HUES6 (cell line): ENCODE measurements around the gene CSDE1.
"Not testable (repeated sequence)": the region's sequence is repeated elsewhere in the genome, so short reads cannot be mapped to it uniquely, and the experiment has no call there.

Experiments
- H3K27ac ChIP-seq: 2 replicates; pipeline ENCODE4 v1.7.0; 2013; ENCODE audit warnings: low read depth, mild to moderate bottlenecking, low read length, inconsistent platforms
- H3K27me3 ChIP-seq: 2 replicates; pipeline ENCODE4 v1.6.1; 2013; ENCODE audit warnings: low read length; ENCODE audit not compliant: control insufficient read depth, insufficient read depth
- H3K36me3 ChIP-seq: 2 replicates; pipeline ENCODE4 v1.6.1; 2013; ENCODE audit warnings: low read length; ENCODE audit not compliant: control insufficient read depth, insufficient read depth
- H3K4me1 ChIP-seq: 2 replicates; pipeline ENCODE4 v1.6.1; 2013; ENCODE audit warnings: low read length; ENCODE audit not compliant: control insufficient read depth, insufficient read depth
- H3K4me3 ChIP-seq: 2 replicates; pipeline ENCODE4 v1.5.1; 2013; ENCODE audit warnings: low read depth, low read length
- H3K9ac ChIP-seq: one replicate; pipeline ENCODE4 v1.6.1; 2013; ENCODE audit warnings: mild to moderate bottlenecking, low read length
- H3K9me3 ChIP-seq: 2 replicates; pipeline ENCODE4 v1.6.1; 2013; ENCODE audit warnings: low read depth, low read length; ENCODE audit not compliant: control insufficient read depth, insufficient read depth

Gene CSDE1

DNA sequence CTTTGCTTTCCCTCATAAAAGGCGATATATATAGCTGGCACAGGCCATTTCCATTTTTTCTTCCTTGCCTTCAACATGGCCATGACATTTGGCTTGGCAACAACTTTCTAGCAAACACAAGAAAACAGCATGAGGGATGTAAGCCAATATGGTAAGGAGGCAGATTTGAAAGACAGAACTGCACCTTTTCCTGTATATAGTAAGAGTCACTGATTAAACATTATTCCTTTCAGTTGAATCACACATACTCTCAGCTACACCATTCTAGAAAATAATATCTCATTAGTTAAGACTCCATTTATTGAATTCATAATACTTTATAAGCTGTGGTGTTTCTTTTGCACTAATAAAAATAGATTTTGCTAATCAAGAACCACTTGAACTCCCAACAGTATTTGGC is 13.2 kb upstream of the CSDE1 start:
- Histone ChIP-seq H3K27ac (no peak overlapping the region), H3K36me3 (peaks cover 54% of the 10 kb centered on the region), H3K4me3 (no peak overlapping the region), H3K4me1 (no peaks in the 10 kb centered on the region), H3K9me3 (no peaks in the 10 kb centered on the region), H3K9ac (no peak overlapping the region), H3K27me3 (no peaks in the 10 kb centered on the region)

DNA sequence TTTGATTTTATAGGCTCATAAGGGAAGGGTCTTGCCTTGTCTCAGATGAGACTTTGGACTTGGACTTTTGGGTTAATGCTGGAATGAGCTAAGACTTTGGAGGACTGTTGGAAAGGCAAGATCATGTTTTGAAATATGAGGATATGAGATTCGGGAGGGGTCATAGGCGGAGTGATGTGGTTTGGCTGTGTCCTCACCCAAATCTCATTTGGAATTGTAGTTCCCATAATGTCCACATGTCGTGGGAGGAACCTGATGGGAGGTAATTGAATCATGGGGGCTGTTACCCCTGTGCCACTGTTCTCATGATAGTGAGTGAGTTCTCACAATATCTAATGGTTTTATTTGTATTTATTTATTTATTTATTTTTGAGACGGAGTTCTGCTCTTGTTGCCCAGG is 6.9 kb upstream of the CSDE1 start:
- H3K4me1 ChIP-seq: no peaks in the 10 kb centered on the region
- H3K9ac ChIP-seq: no peak overlapping the region
- no peak overlapping the region for H3K4me3 ChIP-seq
- peaks cover 4% of the 10 kb centered on the region; the same call in 1 of the 2 replicates for H3K36me3 ChIP-seq
- H3K27me3 ChIP-seq: no peaks in the 10 kb centered on the region
- no peak overlapping the region for H3K27ac ChIP-seq
- no peaks in the 10 kb centered on the region; the same call in 1 of the 2 replicates for H3K9me3 ChIP-seq

DNA sequence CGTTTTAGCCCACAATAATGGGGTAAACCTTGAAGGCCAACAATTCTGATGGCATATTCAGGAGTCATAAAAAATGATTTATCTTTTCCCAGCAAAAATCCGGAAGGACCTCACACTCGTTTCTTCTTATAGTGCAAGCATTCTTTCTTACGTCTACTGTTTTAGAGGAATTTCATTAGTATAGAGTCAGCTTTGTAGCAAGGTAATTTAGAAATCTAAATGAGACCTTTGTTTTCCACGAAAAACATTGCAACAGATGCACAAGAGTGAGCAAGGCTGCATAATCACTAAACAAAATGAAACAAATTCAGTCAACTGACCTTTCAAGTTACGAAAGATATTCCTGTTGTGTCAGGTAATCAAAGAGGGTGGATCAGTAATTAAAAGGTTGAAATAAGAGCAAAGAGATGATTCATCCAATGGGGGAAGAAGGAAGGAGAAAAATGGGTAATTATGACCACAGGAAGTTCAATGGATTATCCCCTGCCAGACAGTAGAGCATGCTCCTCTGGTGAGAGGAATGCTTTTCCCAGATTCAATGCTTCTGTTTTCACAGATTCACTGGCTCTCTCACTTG is 560 bp upstream of the CSDE1 start:
- H3K4me3 ChIP-seq: peak overlapping the region; percentile 85
- H3K9me3 ChIP-seq: no peaks in the 10 kb centered on the region; the same call in 1 of the 2 replicates
- H3K9ac ChIP-seq: no peak overlapping the region
- peaks cover 7% of the 10 kb centered on the region for H3K36me3 ChIP-seq
- peak overlapping the region; percentile 24; the same call in 1 of the 2 replicates for H3K27ac ChIP-seq
- H3K4me1 ChIP-seq: peaks cover 25% of the 10 kb centered on the region
- no peaks in the 10 kb centered on the region for H3K27me3 ChIP-seq

DNA sequence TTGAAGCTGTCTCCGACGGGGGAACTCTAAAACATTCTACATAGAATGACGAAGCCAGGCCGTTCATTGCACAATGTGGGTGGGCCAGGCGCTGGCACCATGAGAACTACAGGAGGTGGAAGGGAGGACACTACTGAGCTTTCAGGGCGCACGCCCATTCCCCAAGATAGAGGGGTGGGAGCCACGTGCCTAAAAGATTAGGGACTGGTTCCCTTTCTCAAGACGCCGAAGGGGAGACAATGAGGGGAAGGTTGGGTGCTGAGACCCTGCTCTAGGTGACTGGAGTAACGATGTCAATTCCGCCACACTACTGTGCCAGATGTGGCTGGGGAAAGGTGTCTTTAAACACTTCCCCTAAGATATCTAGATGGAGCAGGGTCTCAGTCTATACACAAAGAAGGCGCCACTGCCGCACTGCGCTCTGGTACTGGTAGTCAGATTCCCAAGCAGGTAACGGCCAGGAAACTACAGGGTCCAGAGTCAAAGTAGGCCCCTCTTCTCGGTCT is 782 bp downstream of the CSDE1 start:
- Histone ChIP-seq H3K4me1 (peaks cover 36% of the 10 kb centered on the region), H3K4me3 (peak overlapping the region; percentile 85), H3K27me3 (no peaks in the 10 kb centered on the region), H3K9me3 (no peaks in the 10 kb centered on the region), H3K36me3 (peaks cover 13% of the 10 kb centered on the region), H3K9ac (peak overlapping the region; percentile 94), H3K27ac (peak overlapping the region; percentile 82)

DNA sequence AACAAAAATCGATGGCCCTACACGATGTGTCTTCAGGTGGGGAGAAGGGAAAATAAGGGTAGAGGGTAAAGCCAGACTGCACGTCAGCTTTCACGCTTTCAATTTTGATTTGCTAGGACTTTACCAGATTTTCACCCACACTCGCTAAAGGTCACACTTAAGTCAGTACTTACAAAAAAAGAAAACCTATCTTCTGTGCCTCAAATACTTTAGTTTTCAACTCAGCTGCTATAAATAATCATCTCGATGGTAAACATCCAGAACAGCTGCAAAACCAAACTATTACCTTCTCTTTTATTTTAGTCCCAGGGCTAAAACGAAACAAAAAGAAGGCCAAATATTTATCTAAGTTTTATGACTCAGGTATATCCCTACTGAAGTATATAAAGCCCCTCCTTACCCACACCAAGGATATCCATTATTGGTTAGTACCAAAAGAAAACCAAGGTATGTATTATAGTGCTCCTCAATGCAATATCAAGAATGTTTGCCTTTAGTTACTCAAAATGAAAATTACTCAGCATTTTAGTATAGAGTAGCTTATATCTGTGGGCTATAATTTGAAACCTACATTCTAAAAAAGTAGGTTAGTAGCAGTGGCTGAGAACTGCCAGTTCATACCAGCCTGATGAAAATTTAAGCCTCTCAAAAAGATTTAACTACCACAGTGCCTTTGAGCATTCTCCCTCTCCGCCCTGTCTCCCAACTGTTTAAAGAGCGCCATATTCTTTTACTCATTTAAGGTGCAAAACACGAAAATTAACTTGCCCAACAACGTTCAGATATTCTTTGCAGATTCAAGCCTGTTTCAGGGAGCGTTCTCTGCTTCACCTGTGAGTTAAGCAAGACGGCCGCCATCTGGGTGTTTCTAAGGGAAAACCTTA is 1.5 kb downstream of the CSDE1 start:
- Histone ChIP-seq H3K4me1 (peaks cover 40% of the 10 kb centered on the region), H3K27ac (peak overlapping the region; percentile 82), H3K9me3 (no peaks in the 10 kb centered on the region), H3K27me3 (no peaks in the 10 kb centered on the region), H3K9ac (peak overlapping the region; percentile 94), H3K4me3 (peak overlapping the region; percentile 85), H3K36me3 (peaks cover 13% of the 10 kb centered on the region)

DNA sequence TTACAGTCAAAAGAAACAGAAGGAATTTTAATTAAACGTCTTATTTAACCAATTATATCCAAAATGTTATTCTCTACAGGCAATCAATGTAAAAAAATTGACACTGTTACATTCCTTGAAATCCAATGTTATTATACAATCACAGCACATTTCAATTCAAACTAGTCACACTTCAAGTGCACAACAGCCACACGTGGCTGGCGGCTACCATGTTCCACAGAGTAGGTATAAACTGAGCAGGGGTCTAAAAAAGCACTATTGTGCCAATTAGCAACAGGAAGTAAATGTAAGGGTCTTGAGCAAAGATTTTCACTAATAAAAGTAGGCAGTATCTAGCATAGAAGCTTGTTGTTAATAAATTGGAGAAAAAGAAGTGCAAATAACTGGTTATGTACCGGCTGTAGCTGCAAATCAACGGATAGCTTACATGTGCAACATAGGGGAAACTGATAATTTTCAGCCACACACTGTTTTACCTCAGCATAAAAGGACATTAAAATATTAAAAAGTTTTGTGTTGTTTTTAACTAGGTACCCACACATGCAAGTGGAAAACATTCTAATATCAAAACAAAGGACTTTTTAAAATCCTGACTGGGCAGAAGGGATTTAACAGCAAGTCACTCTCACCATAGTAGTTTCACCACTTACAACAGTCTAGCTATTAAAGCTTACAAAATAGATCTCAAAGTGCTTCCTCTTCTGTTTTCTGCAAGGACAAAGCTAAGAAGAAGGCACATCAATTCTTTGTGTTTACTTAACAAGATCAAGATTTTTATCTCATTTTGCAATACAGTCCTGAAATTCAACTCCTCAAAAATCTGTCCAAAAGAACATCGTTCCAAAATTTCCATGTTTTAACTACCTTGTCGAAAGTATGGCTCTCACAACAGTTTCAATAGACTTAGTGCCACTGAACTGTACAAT is 2.5 kb downstream of the CSDE1 start:
- Histone ChIP-seq H3K9me3 (no peaks in the 10 kb centered on the region), H3K4me1 (peaks cover 40% of the 10 kb centered on the region), H3K36me3 (peaks cover 20% of the 10 kb centered on the region), H3K27me3 (no peaks in the 10 kb centered on the region), H3K27ac (peak overlapping the region; percentile 24; the same call in 1 of the 2 replicates), H3K9ac (no peak overlapping the region), H3K4me3 (peak overlapping the region; percentile 85)

DNA sequence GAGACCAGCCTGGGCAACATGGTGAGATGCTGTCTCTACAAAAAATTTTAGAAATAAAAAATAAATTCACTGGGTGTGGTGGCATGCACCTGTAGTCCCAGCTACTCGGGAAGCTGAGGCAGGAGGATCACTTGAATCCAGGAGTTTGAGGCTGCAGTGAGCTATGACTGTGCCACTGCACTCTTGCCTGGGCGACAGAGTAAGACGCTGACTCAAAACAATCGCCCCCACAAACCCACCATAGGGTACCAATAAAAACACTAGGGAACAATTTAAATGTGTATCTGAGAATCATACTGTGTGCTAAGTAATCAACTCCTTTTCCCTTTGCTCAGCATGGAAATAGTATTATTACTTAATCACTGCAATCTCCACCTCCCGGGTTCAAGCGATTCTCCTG is 4.1 kb downstream of the CSDE1 start:
- H3K27me3 ChIP-seq, H3K9me3 ChIP-seq, H3K27ac ChIP-seq, H3K9ac ChIP-seq: not testable (repeated sequence)
- H3K4me1 ChIP-seq: peaks cover 40% of the 10 kb centered on the region
- peak overlapping the region; percentile 13; the same call in 1 of the 2 replicates for H3K4me3 ChIP-seq
- H3K36me3 ChIP-seq: peaks cover 36% of the 10 kb centered on the region

DNA sequence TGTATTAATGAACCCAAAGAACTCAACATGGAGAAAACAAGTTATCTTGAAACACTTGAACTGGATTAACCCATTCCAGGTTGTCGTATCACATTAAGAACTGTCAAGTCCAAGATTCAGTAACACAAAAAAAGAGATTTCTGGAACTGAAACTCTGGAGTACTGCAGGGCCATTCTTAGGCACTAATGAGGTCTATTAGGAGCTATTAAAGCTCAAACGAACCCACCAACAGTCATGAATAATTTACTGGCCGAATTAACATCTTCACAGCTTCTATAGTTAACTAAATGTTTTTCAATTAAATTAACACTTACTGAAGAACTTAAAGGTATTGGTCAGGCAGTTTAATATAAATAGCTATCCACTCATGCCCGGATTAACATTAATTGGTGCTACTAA is 4.6 kb downstream of the CSDE1 start:
- Histone ChIP-seq H3K9ac (no peak overlapping the region), H3K27ac (no peak overlapping the region), H3K9me3 (no peaks in the 10 kb centered on the region), H3K36me3 (peaks cover 41% of the 10 kb centered on the region), H3K4me1 (peaks cover 37% of the 10 kb centered on the region), H3K27me3 (no peaks in the 10 kb centered on the region), H3K4me3 (peak overlapping the region; percentile 13; the same call in 1 of the 2 replicates)

DNA sequence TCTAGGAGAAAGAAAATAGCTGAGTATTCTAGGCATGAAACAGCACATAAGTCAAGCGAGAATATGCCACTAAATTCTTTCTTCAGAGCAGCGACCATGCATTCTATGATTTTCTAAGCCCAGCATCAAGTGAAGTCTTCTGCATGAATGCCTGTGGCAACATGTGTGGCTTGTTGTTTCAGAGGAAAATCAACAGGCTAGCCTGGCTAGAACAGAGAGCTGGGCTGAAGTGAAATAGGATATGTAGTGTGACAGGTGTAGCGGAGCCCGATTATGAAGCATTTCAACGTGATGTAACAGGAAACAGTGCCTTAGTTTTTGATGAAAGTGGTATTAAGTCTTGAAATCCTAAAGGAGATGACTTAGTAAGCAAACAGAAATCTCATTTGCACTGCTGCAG is 7.0 kb downstream of the CSDE1 start:
- Histone ChIP-seq H3K36me3 (peaks cover 64% of the 10 kb centered on the region), H3K9ac (no peak overlapping the region), H3K27me3 (no peaks in the 10 kb centered on the region), H3K9me3 (no peaks in the 10 kb centered on the region), H3K4me3 (no peak overlapping the region), H3K4me1 (peaks cover 34% of the 10 kb centered on the region), H3K27ac (no peak overlapping the region)

DNA sequence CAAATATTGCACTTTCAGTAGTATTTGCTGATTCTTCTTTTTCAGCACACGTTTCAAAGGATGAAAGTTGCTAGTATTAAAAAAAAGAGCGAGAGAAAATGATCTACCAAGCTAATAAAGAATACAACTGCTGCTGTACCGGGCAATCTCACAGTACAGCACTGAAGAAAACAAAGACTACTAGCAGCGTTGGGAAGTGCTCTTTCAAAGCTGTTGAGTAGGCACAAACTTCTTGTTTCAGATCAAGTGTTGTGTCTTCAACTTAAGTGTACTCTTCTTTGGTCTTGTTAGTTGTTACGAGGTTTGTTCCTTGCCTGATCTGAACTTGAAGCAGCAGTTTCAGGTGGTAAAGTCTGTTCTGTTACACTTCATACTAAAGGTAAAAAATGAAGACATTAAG is 7.9 kb downstream of the CSDE1 start:
- no peak overlapping the region for H3K9ac ChIP-seq
- H3K36me3 ChIP-seq: peaks cover 67% of the 10 kb centered on the region
- H3K4me1 ChIP-seq: peaks cover 25% of the 10 kb centered on the region
- no peak overlapping the region for H3K27ac ChIP-seq
- H3K9me3 ChIP-seq: no peaks in the 10 kb centered on the region
- H3K4me3 ChIP-seq: no peak overlapping the region
- no peaks in the 10 kb centered on the region for H3K27me3 ChIP-seq
